Osteoblast (primary cell): Measurements from ENCODE around the gene RBFOX2. TPM values are rescaled to one million over a fixed set of nuclear protein-coding genes. Genes with fewer than 3 reads are reported as not detected.

Experiments
- DNase-seq: peaks from one replicate; pipeline ENCODE4 v3.0.0; 2011; ENCODE audit warnings: low spot score, mixed read lengths; ENCODE audit not compliant: insufficient read length; ENCODE audit errors: missing footprints
- H2AFZ ChIP-seq: 2 replicates; pipeline ENCODE4 v1.6.0; 2011; ENCODE audit warnings: mild to moderate bottlenecking, low read length
- H3K27ac ChIP-seq: 2 replicates; pipeline ENCODE4 v1.5.1; 2011; ENCODE audit warnings: mild to moderate bottlenecking, low read depth, low read length, moderate library complexity
- H3K27me3 ChIP-seq: 2 replicates; pipeline ENCODE4 v1.6.0; 2012; ENCODE audit warnings: mild to moderate bottlenecking, control low read depth, inconsistent platforms, low read length, moderate library complexity; ENCODE audit not compliant: insufficient read depth
- H3K36me3 ChIP-seq: 2 replicates; pipeline ENCODE4 v1.5.1; 2011; ENCODE audit warnings: mild to moderate bottlenecking, low read length, control low read depth, moderate library complexity; ENCODE audit not compliant: insufficient read depth
- H3K4me1 ChIP-seq: 2 replicates; pipeline ENCODE4 v1.5.1; 2011; ENCODE audit warnings: mild to moderate bottlenecking, low read length, control low read depth, moderate library complexity; ENCODE audit not compliant: insufficient read depth
- H3K4me2 ChIP-seq: 2 replicates; pipeline ENCODE4 v1.6.0; 2011; ENCODE audit warnings: mild to moderate bottlenecking, low read length; ENCODE audit not compliant: insufficient read depth
- H3K4me3 ChIP-seq: fragments of 200-600 bp; sonication (generic); 3 replicates; pipeline ENCODE4 v1.5.1; 2012; ENCODE audit warnings: mild to moderate bottlenecking, low read length, inconsistent platforms; ENCODE audit not compliant: insufficient read depth
- H3K79me2 ChIP-seq: 2 replicates; pipeline ENCODE4 v1.6.0; 2012; ENCODE audit warnings: mild to moderate bottlenecking, low read length, control low read depth, inconsistent platforms; ENCODE audit not compliant: insufficient read depth
- H3K9me3 ChIP-seq: 2 replicates; pipeline ENCODE4 v1.5.1; 2011; ENCODE audit warnings: low read depth, low read length, control low read depth
- H4K20me1 ChIP-seq: 2 replicates; pipeline ENCODE4 v1.6.0; 2012; ENCODE audit warnings: mild to moderate bottlenecking, low read length, control low read depth; ENCODE audit not compliant: insufficient read depth
- total RNA-seq: library from RNA; depleted of rRNA; stranded (reverse); fragments of >200 nt; gene quantifications from 2 replicates; pipeline ENCODE4 v1.2.3, GENCODE V29; 2012
- TF ChIP-seq, protein P1 (sequence below): IDR thresholded peaks from 2 replicates; pipeline ENCODE4 v1.5.1; 2011; ENCODE audit warnings: mild to moderate bottlenecking, low read depth, low read length, moderate library complexity; ENCODE audit errors: extremely low read depth

RBFOX2 gene
- total RNA-seq, 1 donor: 171 TPM

DNA sequence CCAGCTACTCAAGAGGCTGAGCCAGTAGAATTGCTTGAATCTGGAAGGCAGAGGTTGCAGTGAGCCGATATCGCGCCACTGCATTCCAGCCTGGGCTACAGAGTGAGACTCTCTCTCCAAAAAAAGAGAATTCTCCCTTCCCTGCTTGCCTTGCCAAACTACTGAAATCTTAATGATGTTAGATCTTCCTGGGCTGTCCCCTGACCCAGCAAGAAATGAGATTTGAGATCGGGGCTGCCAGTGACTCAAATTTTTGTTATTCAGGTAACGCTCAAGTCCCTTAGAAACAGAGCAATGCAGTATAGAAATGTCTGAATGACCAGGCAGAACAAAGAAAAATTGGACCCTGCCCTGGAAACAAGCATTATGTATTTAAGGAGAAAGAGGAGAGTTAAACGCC, 4.0 kb upstream of the RBFOX2 start:
- TF ChIP-seq, protein P1, sequence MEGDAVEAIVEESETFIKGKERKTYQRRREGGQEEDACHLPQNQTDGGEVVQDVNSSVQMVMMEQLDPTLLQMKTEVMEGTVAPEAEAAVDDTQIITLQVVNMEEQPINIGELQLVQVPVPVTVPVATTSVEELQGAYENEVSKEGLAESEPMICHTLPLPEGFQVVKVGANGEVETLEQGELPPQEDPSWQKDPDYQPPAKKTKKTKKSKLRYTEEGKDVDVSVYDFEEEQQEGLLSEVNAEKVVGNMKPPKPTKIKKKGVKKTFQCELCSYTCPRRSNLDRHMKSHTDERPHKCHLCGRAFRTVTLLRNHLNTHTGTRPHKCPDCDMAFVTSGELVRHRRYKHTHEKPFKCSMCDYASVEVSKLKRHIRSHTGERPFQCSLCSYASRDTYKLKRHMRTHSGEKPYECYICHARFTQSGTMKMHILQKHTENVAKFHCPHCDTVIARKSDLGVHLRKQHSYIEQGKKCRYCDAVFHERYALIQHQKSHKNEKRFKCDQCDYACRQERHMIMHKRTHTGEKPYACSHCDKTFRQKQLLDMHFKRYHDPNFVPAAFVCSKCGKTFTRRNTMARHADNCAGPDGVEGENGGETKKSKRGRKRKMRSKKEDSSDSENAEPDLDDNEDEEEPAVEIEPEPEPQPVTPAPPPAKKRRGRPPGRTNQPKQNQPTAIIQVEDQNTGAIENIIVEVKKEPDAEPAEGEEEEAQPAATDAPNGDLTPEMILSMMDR: no peak
- no peaks in the 10 kb centered on the region for H3K9me3 ChIP-seq

DNA sequence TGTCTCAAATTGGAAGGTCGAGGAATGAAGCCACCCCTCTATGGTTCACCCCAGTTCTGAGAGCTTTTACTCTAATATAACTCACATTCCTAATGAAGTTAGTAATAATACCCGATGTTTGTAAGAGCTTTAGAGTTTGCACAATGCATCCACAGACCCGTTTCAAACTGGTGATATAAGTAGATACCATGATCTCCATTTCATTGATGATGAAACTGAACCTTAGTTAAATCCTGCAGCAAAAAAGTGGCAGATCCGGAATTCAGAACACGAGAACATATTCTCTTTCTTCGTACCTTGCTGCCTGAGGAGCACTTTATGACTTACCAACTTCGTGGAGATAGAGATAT, 757 bp upstream of the RBFOX2 start:
- H3K4me2 ChIP-seq: peak overlapping the region; percentile 86
- no peak overlapping the region for H3K27ac ChIP-seq
- peaks cover 22% of the 10 kb centered on the region for H3K4me1 ChIP-seq
- peaks cover 17% of the 10 kb centered on the region for H4K20me1 ChIP-seq
- no peaks in the 10 kb centered on the region for H3K36me3 ChIP-seq
- peak overlapping the region; percentile 97 for H3K4me3 ChIP-seq
- no peaks in the 10 kb centered on the region for H3K9me3 ChIP-seq
- no peaks in the 10 kb centered on the region for H3K27me3 ChIP-seq
- TF ChIP-seq, protein P1: no peak
- no peak for DNase-seq
- peak overlapping the region; percentile 95 for H2AFZ ChIP-seq
- peaks cover 36% of the 10 kb centered on the region for H3K79me2 ChIP-seq

More for the DNA sequence above, 4.0 kb upstream of the RBFOX2 start:
- Histone ChIP-seq H3K4me1 (peaks cover 8% of the 10 kb centered on the region), H3K4me2 (no peak overlapping the region), H2AFZ (no peak overlapping the region), H3K79me2 (peaks cover 5% of the 10 kb centered on the region), H3K4me3 (no peak overlapping the region), H3K36me3 (no peaks in the 10 kb centered on the region), H4K20me1 (peaks cover 2% of the 10 kb centered on the region), H3K27me3 (no peaks in the 10 kb centered on the region), H3K27ac (no peak overlapping the region)
- no peak for DNase-seq

DNA sequence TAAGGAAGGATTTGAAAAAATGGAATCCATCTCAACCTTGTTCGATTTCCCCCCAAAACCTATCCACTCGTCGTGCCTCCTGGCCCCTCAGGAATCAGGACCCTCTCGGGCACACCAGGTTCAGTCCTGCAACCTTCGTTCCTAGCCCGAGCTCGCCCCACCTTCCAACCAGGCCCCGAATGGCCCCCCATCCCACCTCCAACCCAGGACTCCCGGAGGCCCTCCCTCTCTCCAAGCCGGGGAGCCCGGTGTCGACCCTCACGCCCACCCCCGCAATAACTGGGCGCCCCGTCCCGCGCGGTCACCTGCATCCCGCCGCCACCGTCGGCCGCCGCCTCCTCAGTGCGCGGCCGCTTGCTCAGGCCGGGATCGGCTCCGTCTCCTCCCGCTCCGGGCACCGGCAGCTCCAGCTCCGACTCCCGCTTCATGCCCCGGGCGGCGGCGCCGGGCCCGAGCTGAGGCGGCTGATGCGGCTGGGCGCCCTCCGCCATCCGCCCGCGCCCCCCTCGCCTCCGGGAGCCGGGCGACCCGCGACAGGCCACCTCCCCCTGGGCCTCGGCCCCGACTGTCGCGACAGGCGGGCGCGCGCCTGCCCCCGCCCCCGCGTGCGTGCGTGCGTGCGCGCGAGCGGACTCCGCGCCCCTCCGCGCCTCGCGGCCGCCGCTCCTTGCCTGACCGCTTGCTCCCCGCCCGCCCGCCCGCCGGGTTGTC, 534 bp downstream of the RBFOX2 start:
- TF ChIP-seq, protein P1: no peak
- no peak for DNase-seq
- peaks cover 49% of the 10 kb centered on the region for H3K79me2 ChIP-seq

DNA sequence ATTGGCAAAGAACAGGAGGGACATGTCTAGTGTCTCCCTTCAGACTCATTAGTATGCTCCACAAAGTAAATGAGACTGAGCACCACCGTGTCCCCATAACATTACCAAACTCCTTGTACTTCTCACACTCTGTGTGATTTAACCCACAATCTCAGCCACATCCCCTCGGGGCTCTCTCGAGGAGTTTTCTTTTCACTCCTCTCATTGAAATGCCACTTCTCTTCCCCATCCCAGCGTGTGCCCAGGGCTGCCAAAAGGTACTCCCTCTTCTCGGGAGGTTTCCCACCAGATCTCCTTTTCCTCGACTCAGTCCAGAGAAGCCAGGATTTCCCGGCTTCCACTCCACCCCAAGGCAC, 1.1 kb downstream of the RBFOX2 start:
- no peaks in the 10 kb centered on the region for H3K36me3 ChIP-seq
- peak overlapping the region; percentile 96 for H3K4me2 ChIP-seq
- DNase-seq: peak; percentile 90
- peaks cover 54% of the 10 kb centered on the region for H3K79me2 ChIP-seq
- peak overlapping the region; percentile 89 for H2AFZ ChIP-seq
- no peaks in the 10 kb centered on the region for H3K27me3 ChIP-seq
- H3K4me3 ChIP-seq: peak overlapping the region; percentile 97
- peak overlapping the region; percentile 80 for H3K27ac ChIP-seq
- TF ChIP-seq, protein P1: no peak
- peaks cover 22% of the 10 kb centered on the region for H4K20me1 ChIP-seq
- no peaks in the 10 kb centered on the region for H3K9me3 ChIP-seq
- peaks cover 23% of the 10 kb centered on the region for H3K4me1 ChIP-seq

More for the DNA sequence above, 534 bp downstream of the RBFOX2 start:
- Histone ChIP-seq H3K36me3 (no peaks in the 10 kb centered on the region), H2AFZ (peak overlapping the region; percentile 89), H3K4me2 (peak overlapping the region; percentile 96), H3K4me1 (peaks cover 22% of the 10 kb centered on the region), H3K27ac (peak overlapping the region; percentile 80), H3K27me3 (no peaks in the 10 kb centered on the region), H3K4me3 (peak overlapping the region; percentile 97), H3K9me3 (no peaks in the 10 kb centered on the region), H4K20me1 (peaks cover 18% of the 10 kb centered on the region)
